ENCODE results near the gene LIMA1.
A peak's percentile ranks its signal among the peaks of the same experiment; 100 is the strongest.
"Not testable (repeated sequence)": the region's sequence is repeated elsewhere in the genome, so short reads cannot be mapped to it uniquely, and the experiment has no call there.

LIMA1 gene

GRCh38 chr12:50287271-50287670 is 4.0 kb upstream of the LIMA1 start:
- DNase-seq: no peak

- DNase-seq: no peak
These were observed 1.9 kb upstream of the LIMA1 start for GRCh38 chr12:50285253-50285652.

GRCh38 chr12:50282721-50283228 is 545 bp downstream of the LIMA1 start:
- peak in 1 of 56 donors; percentile 13 for DNase-seq

GRCh38 chr12:50279501-50279900 is 3.8 kb downstream of the LIMA1 start:
- DNase-seq: no peak

- DNase-seq: no peak
These were observed 6.2 kb downstream of the LIMA1 start for GRCh38 chr12:50276912-50277671.

- DNase-seq: no peak
These were observed 7.3 kb downstream of the LIMA1 start for GRCh38 chr12:50276068-50276467.

GRCh38 chr12:50275556-50275955 is 7.8 kb downstream of the LIMA1 start:
- DNase-seq: no peak

- DNase-seq: not testable (repeated sequence)
These were observed 8.2 kb downstream of the LIMA1 start for GRCh38 chr12:50275127-50275526.

- DNase-seq: no peak
These were observed 11.5 kb downstream of the LIMA1 start for GRCh38 chr12:50271724-50272247.

GRCh38 chr12:50268482-50268881 is 14.8 kb downstream of the LIMA1 start:
- no peak for DNase-seq

- DNase-seq: no peak
These were observed 17.4 kb downstream of the LIMA1 start for GRCh38 chr12:50265770-50266524.

GRCh38 chr12:50263832-50264231 is 19.5 kb downstream of the LIMA1 start:
- DNase-seq: no peak

GRCh38 chr12:50261654-50262053 is 21.7 kb downstream of the LIMA1 start:
- no peak for DNase-seq

- DNase-seq: peak in 3 of 56 donors; percentile 6 to 27 (median 12)
These were observed 25.2 kb downstream of the LIMA1 start for GRCh38 chr12:50258167-50258551.

GRCh38 chr12:50257236-50258166 is 25.8 kb downstream of the LIMA1 start:
- DNase-seq: peak in 4 of 56 donors; percentile 2 to 23 (median 14)

GRCh38 chr12:50256761-50257160 is 26.6 kb downstream of the LIMA1 start:
- no peak for DNase-seq

- no peak for DNase-seq
These were observed 30.2 kb downstream of the LIMA1 start for GRCh38 chr12:50252977-50253602.

GRCh38 chr12:50251619-50252252 is 31.6 kb downstream of the LIMA1 start:
- no peak for DNase-seq

- DNase-seq: no peak
These were observed 33.7 kb downstream of the LIMA1 start for GRCh38 chr12:50249464-50250182.

Measured in amygdala (tissue), 56 donors.